Measurements from ENCODE around the gene PTTG1.
"Not testable (repeated sequence)": the region's sequence is repeated elsewhere in the genome, so short reads cannot be mapped to it uniquely, and the experiment has no call there.

The PTTG1 gene

GRCh38 chr5:160427607-160428006, 6.0 kb downstream of the PTTG1 start:
- no peak for DNase-seq

GRCh38 chr5:160432196-160432595, 10.5 kb downstream of the PTTG1 start:
- DNase-seq, result no peak

DNA sequence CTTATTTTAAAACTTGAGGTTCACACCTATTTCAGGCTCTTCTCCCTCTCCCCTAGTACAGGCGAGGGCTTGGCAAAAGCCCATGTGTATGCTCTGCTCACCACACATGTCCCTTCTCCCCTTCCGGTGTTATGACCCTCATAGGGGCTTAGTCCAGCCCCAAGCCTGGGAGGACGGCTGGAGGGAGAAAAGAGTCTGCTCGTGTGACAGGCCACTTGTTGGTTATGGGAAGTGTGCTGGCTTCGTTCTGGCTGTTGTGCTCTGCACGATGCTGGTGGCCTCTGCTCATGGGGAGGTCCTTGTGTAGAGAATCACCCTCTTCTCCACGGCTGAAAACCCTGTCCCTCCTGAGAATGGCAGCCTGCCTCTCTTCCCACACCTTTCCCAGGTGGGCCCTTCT, 11.1 kb downstream of the PTTG1 start:
- no peak for DNase-seq

GRCh38 chr5:160434022-160434531, 12.4 kb downstream of the PTTG1 start:
- no peak for DNase-seq

DNA sequence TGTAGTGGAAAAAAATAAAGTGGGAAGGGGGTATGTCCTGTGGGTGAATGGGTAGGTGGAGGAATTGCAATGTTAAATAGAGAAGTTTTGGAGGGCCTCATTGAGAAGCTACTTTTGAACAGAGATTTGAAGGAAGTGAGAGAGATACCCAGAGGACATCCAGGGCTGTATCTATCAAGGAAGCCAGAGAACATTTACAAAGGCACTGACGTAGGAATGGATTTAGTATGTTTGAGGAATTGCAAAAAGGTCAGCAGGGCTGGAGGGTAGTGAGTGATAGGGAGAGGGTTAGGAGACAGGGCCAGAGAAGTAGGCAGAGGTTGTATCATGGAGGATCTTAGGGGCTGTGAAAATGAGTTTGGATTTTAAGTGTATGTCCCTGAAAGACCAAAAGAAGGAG, 13.9 kb downstream of the PTTG1 start:
- no peak for DNase-seq

DNA sequence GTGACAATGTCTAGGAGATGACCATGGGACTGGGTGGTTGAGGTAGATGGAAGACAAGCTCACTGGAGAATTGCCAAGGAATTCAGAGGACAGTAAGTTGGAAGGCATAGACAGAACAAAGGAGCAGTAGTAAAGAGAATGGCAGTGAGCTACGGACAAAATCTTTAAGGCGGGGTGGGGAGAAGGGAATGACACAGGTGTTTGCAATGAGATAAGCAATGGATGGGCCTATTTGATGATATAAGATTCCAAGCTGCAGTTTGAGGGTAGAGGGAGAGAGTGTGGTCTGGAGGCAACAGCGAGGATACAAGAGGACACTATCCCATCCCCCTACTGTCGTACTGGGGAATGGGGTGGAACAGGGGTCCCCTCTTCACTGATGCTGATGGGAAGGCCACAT, 14.4 kb downstream of the PTTG1 start:
- no peak for DNase-seq

DNA sequence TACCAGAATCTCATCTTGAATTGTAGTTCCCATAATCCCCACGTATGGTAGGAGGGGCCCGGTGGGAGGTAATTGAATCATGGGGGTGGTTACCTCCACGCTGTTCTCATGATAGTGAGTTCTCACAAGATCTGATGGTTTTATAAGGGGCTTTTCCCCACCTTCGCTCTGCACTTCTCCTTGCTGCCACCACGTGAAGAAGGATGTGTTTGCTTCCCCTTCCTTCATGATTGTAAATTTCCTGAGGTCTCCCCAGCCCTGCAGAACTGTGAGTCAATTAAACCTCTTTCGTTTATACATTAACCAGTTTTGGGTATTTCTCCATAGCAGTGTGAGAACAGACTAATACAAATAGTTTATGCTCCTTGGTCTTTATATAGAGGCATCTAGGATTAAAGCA, 15.0 kb downstream of the PTTG1 start:
- not testable (repeated sequence) for DNase-seq

- no peak for DNase-seq
These were observed 15.6 kb downstream of the PTTG1 start for GRCh38 chr5:160437271-160437670.

DNA sequence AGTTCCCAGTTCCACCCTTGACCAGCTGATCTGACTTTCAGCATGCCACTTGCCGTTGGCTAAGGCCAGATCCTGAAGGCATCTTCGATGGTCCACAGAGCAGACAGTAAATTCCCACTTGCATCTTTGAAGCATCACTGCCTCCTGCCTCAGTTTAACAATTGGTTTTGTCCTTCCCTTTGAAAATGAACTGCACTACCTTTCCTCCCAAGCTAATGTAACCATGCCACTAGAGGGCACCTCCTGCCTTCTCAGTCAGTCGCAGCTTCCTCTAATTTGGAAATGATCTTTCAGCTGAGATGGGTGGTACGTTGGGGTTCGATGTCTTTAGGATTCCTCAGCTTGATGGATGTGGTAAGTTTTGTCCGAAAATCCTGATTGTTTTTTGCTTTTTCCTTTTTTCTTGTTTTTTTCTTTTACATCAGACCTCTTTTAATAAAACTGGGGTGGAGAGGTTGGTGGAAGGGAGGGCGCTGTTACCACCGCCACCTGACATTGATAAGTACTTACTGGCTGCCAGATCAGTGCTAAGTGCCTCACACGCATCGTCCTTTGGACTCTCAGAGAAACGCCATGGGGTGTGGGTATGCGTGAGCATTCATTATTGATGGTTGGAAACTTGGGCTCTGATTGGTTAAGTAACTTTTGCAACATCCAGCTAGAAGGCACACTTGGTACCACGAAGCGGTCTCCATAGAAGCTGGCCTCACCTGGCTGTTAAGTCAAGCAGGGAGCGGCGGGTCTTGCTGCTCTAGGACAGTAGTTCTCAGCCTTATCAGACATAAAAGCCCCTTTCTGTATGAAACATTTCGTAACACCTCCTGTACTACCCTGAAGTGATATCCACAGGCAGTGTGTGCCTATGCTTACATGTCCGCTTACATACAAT, 16.9 kb downstream of the PTTG1 start:
- DNase-seq, result peak; percentile 18

DNA sequence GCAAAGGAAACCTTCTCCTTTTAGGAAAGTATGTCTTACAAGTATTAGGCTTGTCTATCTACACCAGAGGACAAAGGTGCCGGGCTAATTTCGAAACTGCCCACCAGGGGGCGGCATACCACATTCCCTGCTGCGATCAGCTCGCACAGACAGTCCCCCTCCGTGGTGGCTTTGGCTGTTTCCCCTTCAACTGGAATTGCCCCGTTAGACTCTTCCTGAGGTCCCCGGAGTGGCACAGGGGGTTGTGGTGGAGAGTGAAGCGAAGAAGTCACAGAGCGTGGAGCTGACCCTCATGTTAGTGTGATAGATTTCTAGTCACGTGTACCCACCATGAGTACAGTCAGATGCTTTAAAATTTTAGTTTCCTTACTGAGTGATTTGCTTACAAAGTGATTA, 17.5 kb downstream of the PTTG1 start:
- DNase-seq, result peak; percentile 80

DNA sequence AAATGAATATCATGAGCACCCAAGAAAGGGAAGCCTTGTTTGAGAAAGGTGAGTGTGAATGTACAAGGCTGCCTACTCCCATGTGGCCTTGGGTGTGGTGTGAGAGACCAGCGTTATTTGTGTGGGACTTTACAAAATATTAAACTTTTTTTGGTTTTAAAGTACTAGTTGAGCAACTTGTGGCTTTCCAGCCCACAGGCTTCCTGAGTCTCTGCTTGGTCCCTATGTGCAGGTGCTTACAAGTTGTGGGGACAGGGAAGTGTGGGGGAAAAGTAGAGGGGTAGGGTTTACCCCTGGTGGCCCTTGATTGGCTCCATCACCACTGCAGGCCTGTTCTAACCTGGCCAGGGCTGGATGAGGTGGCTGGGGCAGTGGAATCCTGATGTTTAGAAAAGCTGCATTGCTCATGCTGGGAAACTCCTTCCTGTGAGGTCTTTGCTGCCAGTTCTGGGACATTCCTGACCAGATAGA, 19.7 kb downstream of the PTTG1 start:
- no peak for DNase-seq

- DNase-seq, result no peak
These were observed 21.3 kb downstream of the PTTG1 start for GRCh38 chr5:160442824-160443431.

- DNase-seq, result no peak
These were observed 22.8 kb downstream of the PTTG1 start for GRCh38 chr5:160444407-160444806.

DNA sequence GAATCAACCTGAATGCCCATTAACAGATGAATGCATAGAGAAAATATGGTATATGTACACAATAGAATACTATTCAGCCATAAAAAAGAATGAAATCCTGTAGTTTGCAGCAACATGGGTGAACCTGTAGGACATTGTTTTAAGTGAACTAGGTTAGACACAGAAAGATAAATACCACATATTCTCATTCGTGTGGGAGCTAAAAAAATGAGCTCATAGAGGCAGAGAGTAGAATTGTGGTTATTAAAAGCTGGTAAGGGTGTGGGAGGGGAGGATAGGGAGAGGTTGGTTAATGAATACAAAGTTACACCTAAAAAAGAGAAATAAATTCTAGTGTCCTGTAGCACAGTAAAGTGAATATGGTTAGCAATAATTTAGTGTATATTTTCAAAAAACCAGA, 23.5 kb downstream of the PTTG1 start:
- DNase-seq, result no peak

- DNase-seq, result no peak
These were observed 24.1 kb downstream of the PTTG1 start for GRCh38 chr5:160445751-160446150.

DNA sequence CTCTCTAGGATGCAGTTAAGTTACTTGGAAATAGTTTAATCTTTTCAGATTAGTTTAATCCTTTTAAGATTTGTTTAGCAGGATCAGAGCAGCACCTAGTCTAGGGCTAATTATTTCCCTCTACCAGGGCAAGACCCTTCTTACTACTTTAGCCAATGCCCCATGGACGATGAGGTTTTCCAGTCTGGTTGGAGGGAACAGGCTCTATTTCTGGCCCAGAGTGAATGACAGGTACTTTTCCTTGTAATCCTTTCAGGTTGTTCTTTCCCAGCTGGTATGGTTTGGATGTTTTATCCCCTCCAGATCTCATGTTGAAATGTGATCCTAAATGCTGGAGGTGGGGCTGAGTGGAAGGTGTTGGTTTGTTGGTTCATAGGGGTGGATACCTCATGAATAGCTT, 27.2 kb downstream of the PTTG1 start:
- DNase-seq, result no peak

DNA sequence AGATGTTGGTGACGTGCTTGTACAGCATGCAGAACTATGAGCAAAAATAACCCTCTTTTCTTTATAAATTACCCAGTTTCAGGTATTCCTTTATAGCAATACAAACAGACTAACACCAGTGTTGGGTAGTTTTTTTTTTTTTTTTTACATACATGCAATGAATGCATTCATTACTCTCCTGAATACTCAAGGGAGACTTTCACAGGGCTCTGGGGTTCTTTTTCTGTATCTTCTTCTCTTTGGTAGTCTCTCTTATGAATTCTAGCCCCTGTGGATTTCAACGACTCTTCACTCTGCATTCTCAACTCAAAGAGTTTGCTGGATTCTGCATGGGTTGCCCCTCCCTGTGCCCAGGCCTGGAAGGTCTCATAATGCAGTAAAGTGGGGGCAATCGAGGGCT, 27.8 kb downstream of the PTTG1 start:
- DNase-seq, result no peak

- DNase-seq, result no peak
These were observed 28.7 kb downstream of the PTTG1 start for GRCh38 chr5:160450164-160450932.

DNA sequence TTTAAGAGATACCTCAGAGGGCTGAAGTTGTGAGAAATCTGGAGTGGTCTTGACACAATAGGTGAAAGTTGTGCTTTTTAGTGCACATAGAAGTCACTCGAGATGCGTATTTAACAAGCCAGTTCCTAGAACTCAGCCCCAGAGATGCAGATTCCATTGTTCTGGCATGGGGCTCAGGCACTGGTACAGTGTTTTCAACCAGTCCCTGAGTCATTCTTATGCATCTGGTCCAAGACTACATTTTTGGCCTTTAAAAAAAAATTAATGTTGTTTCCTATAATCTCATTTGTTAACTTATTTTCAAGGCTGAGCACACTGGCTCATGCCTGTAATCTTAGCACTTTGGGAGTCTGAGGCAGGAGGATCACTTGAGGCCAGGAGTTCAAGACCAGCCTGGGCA, 29.6 kb downstream of the PTTG1 start:
- DNase-seq, result no peak

- no peak for DNase-seq
These were observed 30.4 kb downstream of the PTTG1 start for GRCh38 chr5:160452036-160452435.

- DNase-seq, result no peak
These were observed 31.1 kb downstream of the PTTG1 start for GRCh38 chr5:160452795-160453194.

- no peak for DNase-seq
These were observed 32.1 kb downstream of the PTTG1 start for GRCh38 chr5:160453751-160454150.

DNA sequence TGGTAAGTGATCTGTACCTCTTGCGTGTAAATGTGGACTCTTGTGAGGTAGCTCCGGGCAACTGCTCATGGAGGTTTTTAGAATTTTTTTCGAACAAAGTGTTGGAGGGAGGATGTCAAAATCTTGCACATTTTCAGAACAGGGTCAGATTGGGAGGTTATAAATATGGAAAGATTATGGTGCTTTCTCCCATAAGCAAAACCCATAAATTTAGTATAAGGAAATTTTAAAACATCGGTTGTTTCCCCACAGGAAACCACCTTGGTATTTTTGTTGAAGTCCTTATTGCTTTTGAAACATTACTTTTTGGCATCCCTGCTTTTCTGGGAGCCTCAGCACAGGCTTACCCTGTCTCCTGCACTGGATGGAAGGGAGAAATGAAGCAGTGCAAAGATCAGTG, 33.9 kb downstream of the PTTG1 start:
- DNase-seq, result no peak
